ENCODE results near the gene SPATA13.
A peak's percentile ranks its signal among the peaks of the same experiment; 100 is the strongest.

The SPATA13 gene

GRCh38 chr13:24141333-24141910 lies 19.1 kb upstream of the SPATA13 start:
- Histone ChIP-seq H2AK5ac (ENCODE audit: low read length) (no peak overlapping the region), H2AFZ (ENCODE audit: insufficient read depth, low read length, poor library complexity) (no peak overlapping the region), H3K4me2 (ENCODE audit: low read length) (no peak overlapping the region), H3K4ac (ENCODE audit: low read depth, low read length) (no peak overlapping the region), H4K91ac (ENCODE audit: low read depth, low read length) (no peak overlapping the region), H3K27ac (ENCODE audit: low read depth, low read length) (no peak overlapping the region), H3K36me3 (ENCODE audit: control insufficient read depth in 1 of 2, insufficient read depth in 2 of 2, low read length in 2 of 2) (no peaks in the 10 kb centered on the region), H4K12ac (ENCODE audit: low read depth, low read length) (no peak overlapping the region), H3K14ac (ENCODE audit: low read length) (no peak overlapping the region), H3K18ac (ENCODE audit: low read length) (no peak overlapping the region), H3K23ac (ENCODE audit: low read length) (no peak overlapping the region), H3K4me3 (ENCODE audit: low read depth, low read length) (no peak overlapping the region), H3K9me3 (ENCODE audit: insufficient read depth, low read depth, low read length) (peaks cover 3% of the 10 kb centered on the region), H3K9ac (ENCODE audit: low read length) (no peak overlapping the region), H3K79me2 (ENCODE audit: control insufficient read depth, insufficient read depth, low read length, poor library complexity) (no peaks in the 10 kb centered on the region), H2BK12ac (ENCODE audit: low read length) (no peak overlapping the region), H2BK5ac (ENCODE audit: low read depth, low read length, poor library complexity) (no peak overlapping the region), H4K8ac (ENCODE audit: low read depth, low read length) (no peak overlapping the region), H3K27me3 (ENCODE audit: insufficient read depth, low read length) (no peaks in the 10 kb centered on the region), H3K79me1 (ENCODE audit: low read length) (peaks cover 9% of the 10 kb centered on the region), H2BK120ac (ENCODE audit: insufficient read depth, low read length, poor library complexity) (no peak overlapping the region), H3K4me1 (ENCODE audit: control insufficient read depth in 1 of 2, insufficient read depth in 2 of 2, low read length in 2 of 2) (peaks cover 11 to 15% of the 10 kb centered on the region in 2 experiments)
- WGBS (ENCODE audit: extremely low coverage, insufficient coverage, insufficient read length), result no CpG with 5 or more reads among the region's 7 CpGs
- DNase-seq, result no peak

GRCh38 chr13:24142453-24142852 lies 18.1 kb upstream of the SPATA13 start:
- H2BK5ac ChIP-seq (ENCODE audit: low read depth, low read length, poor library complexity), result no peak overlapping the region
- H3K79me2 ChIP-seq (ENCODE audit: control insufficient read depth, insufficient read depth, low read length, poor library complexity), result no peaks in the 10 kb centered on the region
- no peak overlapping the region for H3K27ac ChIP-seq (ENCODE audit: low read depth, low read length)
- no peak overlapping the region for H3K18ac ChIP-seq (ENCODE audit: low read length)
- no peak overlapping the region for H3K23ac ChIP-seq (ENCODE audit: low read length)
- no peak overlapping the region for H3K14ac ChIP-seq (ENCODE audit: low read length)
- H2AFZ ChIP-seq (ENCODE audit: insufficient read depth, low read length, poor library complexity), result no peak overlapping the region
- no peak overlapping the region for H2AK5ac ChIP-seq (ENCODE audit: low read length)
- no peak for DNase-seq
- no peak overlapping the region for H2BK12ac ChIP-seq (ENCODE audit: low read length)
- H3K79me1 ChIP-seq (ENCODE audit: low read length), result peaks cover 9% of the 10 kb centered on the region
- H2BK120ac ChIP-seq (ENCODE audit: insufficient read depth, low read length, poor library complexity), result no peak overlapping the region
- H4K12ac ChIP-seq (ENCODE audit: low read depth, low read length), result no peak overlapping the region
- H3K4me2 ChIP-seq (ENCODE audit: low read length), result no peak overlapping the region
- no peak overlapping the region for H4K8ac ChIP-seq (ENCODE audit: low read depth, low read length)
- H3K9ac ChIP-seq (ENCODE audit: low read length), result no peak overlapping the region
- H3K9me3 ChIP-seq (ENCODE audit: insufficient read depth, low read depth, low read length), result peaks cover 3% of the 10 kb centered on the region
- no peak overlapping the region for H3K4ac ChIP-seq (ENCODE audit: low read depth, low read length)
- H3K36me3 ChIP-seq (ENCODE audit: control insufficient read depth in 1 of 2, insufficient read depth in 2 of 2, low read length in 2 of 2), result no peaks in the 10 kb centered on the region
- H3K4me1 ChIP-seq (ENCODE audit: control insufficient read depth in 1 of 2, insufficient read depth in 2 of 2, low read length in 2 of 2), result peaks cover 11 to 15% of the 10 kb centered on the region in 2 experiments
- no peaks in the 10 kb centered on the region for H3K27me3 ChIP-seq (ENCODE audit: insufficient read depth, low read length)
- no CpG with 5 or more reads among the region's 1 CpG for WGBS (ENCODE audit: extremely low coverage, insufficient coverage, insufficient read length)
- H3K4me3 ChIP-seq (ENCODE audit: low read depth, low read length), result no peak overlapping the region
- no peak overlapping the region for H4K91ac ChIP-seq (ENCODE audit: low read depth, low read length)

GRCh38 chr13:24142886-24143285 lies 17.6 kb upstream of the SPATA13 start:
- Histone ChIP-seq H3K79me1 (ENCODE audit: low read length) (peaks cover 9% of the 10 kb centered on the region), H2AK5ac (ENCODE audit: low read length) (no peak overlapping the region), H3K4me3 (ENCODE audit: low read depth, low read length) (no peak overlapping the region), H4K8ac (ENCODE audit: low read depth, low read length) (no peak overlapping the region), H3K27ac (ENCODE audit: low read depth, low read length) (no peak overlapping the region), H3K18ac (ENCODE audit: low read length) (no peak overlapping the region), H3K36me3 (ENCODE audit: control insufficient read depth in 1 of 2, insufficient read depth in 2 of 2, low read length in 2 of 2) (no peaks in the 10 kb centered on the region), H3K79me2 (ENCODE audit: control insufficient read depth, insufficient read depth, low read length, poor library complexity) (no peaks in the 10 kb centered on the region), H3K27me3 (ENCODE audit: insufficient read depth, low read length) (no peaks in the 10 kb centered on the region), H2BK12ac (ENCODE audit: low read length) (no peak overlapping the region), H3K4me1 (ENCODE audit: control insufficient read depth in 1 of 2, insufficient read depth in 2 of 2, low read length in 2 of 2) (peaks cover 11 to 15% of the 10 kb centered on the region in 2 experiments), H3K4me2 (ENCODE audit: low read length) (no peak overlapping the region), H2BK5ac (ENCODE audit: low read depth, low read length, poor library complexity) (no peak overlapping the region), H4K91ac (ENCODE audit: low read depth, low read length) (no peak overlapping the region), H3K23ac (ENCODE audit: low read length) (no peak overlapping the region), H3K14ac (ENCODE audit: low read length) (no peak overlapping the region), H3K9ac (ENCODE audit: low read length) (peak overlapping the region; percentile 18), H2BK120ac (ENCODE audit: insufficient read depth, low read length, poor library complexity) (no peak overlapping the region), H4K12ac (ENCODE audit: low read depth, low read length) (no peak overlapping the region), H2AFZ (ENCODE audit: insufficient read depth, low read length, poor library complexity) (no peak overlapping the region), H3K9me3 (ENCODE audit: insufficient read depth, low read depth, low read length) (peaks cover 3% of the 10 kb centered on the region), H3K4ac (ENCODE audit: low read depth, low read length) (no peak overlapping the region)
- no CpG with 5 or more reads among the region's 4 CpGs for WGBS (ENCODE audit: extremely low coverage, insufficient coverage, insufficient read length)
- DNase-seq, result no peak

- Histone ChIP-seq H2BK12ac (ENCODE audit: low read length) (no peak overlapping the region), H2BK5ac (ENCODE audit: low read depth, low read length, poor library complexity) (no peak overlapping the region), H3K9ac (ENCODE audit: low read length) (no peak overlapping the region), H3K79me2 (ENCODE audit: control insufficient read depth, insufficient read depth, low read length, poor library complexity) (peaks cover 1% of the 10 kb centered on the region), H3K4me1 (ENCODE audit: control insufficient read depth in 1 of 2, insufficient read depth in 2 of 2, low read length in 2 of 2) (peaks cover 18 to 31% of the 10 kb centered on the region in 2 experiments), H3K79me1 (ENCODE audit: low read length) (peaks cover 24% of the 10 kb centered on the region), H3K23ac (ENCODE audit: low read length) (no peak overlapping the region), H3K4me2 (ENCODE audit: low read length) (no peak overlapping the region), H4K8ac (ENCODE audit: low read depth, low read length) (no peak overlapping the region), H2BK120ac (ENCODE audit: insufficient read depth, low read length, poor library complexity) (no peak overlapping the region), H3K14ac (ENCODE audit: low read length) (no peak overlapping the region), H3K36me3 (ENCODE audit: control insufficient read depth in 1 of 2, insufficient read depth in 2 of 2, low read length in 2 of 2) (no peaks in the 10 kb centered on the region), H2AK5ac (ENCODE audit: low read length) (no peak overlapping the region), H3K9me3 (ENCODE audit: insufficient read depth, low read depth, low read length) (peaks cover 3% of the 10 kb centered on the region), H3K18ac (ENCODE audit: low read length) (no peak overlapping the region), H4K12ac (ENCODE audit: low read depth, low read length) (no peak overlapping the region), H3K4me3 (ENCODE audit: low read depth, low read length) (no peak overlapping the region), H3K27ac (ENCODE audit: low read depth, low read length) (no peak overlapping the region), H4K91ac (ENCODE audit: low read depth, low read length) (no peak overlapping the region), H2AFZ (ENCODE audit: insufficient read depth, low read length, poor library complexity) (no peak overlapping the region), H3K27me3 (ENCODE audit: insufficient read depth, low read length) (no peaks in the 10 kb centered on the region), H3K4ac (ENCODE audit: low read depth, low read length) (no peak overlapping the region)
- peak; percentile 94 to 98 for DNase-seq
- no CpG with 5 or more reads among the region's 2 CpGs for WGBS (ENCODE audit: extremely low coverage, insufficient coverage, insufficient read length)
Measured at GRCh38 chr13:24145240-24145639, 15.3 kb upstream of the SPATA13 start.

Measured in trophoblast cell (in vitro differentiated cells and primary cell).